GM11168 (cell line): ENCODE measurements around the gene DIAPH3.

Experiments
- in situ Hi-C: fragments of 300-500 bp; cut with MboI; formaldehyde crosslinking; loops from one replicate; pipeline ENCODE4 v1.12.0; 2022; ENCODE audit warnings: low sequenced_read_pairs; ENCODE audit not compliant: unreplicated experiment

DIAPH3 gene

DNA sequence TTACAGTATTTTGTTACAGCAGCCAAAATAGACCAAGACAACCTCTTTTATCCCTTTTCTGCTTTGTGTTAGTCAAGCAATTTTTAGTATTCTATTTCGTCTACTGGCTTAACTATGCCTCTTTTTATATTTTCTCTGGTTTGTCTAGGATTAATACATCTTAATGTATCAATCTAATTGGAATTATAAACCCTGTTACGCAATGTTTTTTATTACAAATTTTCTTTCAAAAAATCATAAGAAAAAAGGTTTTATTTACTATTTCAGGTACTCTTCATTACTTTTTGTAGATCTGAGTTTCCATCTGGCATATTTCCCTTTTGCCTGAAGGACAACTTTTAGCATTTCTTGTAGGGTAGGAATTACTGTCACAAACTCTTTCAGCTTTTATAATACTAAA, 275.3 kb downstream of the DIAPH3 start:
- in situ Hi-C loops = no loop called here

DNA sequence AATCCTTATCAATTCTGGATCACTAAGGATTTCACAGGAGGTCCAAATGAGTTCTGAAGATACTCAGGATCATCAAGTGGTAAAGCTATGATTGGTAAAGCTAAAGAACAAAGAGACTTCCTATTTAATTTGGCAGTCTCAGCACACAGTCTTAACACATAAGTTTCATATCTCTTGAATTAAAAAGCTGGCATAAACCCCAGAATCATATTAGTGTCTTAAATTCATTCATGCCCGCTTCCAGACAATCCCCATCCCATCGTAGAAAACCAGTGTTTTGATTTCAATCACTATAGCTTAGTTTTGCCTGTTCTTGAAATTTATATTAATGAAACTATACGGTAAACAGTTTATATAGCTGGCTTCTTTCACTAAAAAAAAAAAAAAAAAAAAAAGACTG, 278.7 kb downstream of the DIAPH3 start:
- in situ Hi-C loops = no loop called here

DNA sequence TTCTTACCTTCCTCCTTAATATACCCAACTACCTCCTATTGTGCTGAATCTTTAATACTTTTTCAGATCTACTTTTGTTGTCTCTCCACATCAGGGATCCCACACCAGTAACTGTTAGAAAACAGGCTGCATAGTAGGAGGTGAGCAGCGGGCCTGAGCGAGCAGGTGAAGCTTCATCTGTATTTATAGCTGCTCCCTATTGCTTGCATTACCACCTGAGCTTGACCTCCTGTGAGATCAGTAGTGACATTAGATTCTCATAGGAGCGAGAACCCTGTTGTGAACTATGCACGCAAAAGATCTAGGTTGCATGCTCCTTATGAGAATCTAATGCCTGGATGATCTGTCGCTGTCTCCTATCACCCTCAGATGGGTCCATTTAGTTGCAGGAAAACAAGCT, 279.8 kb downstream of the DIAPH3 start:
- in situ Hi-C loops = no loop called here

DNA sequence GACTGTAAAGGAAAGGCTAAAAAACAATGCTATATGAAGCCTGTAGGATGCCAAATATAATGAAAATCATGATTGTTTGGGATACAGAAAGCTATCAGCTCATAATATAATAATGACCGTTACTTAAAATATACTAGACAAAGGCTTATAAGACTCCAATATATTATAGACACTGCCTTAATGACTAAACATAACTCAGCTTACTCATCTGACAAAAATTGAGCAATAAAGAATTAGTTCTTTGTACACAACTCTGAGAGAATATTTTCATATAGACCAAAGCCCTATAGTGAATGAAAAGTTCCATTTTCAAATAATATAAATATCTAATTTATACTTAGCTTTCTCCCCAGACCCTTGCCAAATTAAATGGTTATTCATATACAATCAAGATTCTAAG, 283.3 kb downstream of the DIAPH3 start:
- in situ Hi-C loops = no loop called here

DNA sequence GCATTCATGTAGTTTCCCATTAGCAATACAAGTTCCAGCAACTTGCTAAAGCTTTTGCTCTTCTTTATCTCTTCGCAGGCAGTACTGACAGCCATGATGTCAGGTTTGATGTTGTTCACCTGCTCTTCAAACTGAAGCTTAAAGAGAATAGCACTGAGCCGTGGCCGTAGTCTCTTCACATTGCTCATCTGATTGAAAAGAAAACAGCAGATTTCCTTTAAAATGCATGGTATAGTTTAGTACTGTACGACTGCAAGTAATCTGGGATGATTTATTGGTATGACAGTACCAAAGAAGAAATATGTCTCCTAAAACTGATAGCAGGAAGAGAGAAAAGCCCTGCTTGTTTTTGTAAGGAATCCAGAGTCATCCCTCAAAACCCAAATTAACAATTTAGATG, 284.4 kb downstream of the DIAPH3 start:
- in situ Hi-C loops = no loop called here

DNA sequence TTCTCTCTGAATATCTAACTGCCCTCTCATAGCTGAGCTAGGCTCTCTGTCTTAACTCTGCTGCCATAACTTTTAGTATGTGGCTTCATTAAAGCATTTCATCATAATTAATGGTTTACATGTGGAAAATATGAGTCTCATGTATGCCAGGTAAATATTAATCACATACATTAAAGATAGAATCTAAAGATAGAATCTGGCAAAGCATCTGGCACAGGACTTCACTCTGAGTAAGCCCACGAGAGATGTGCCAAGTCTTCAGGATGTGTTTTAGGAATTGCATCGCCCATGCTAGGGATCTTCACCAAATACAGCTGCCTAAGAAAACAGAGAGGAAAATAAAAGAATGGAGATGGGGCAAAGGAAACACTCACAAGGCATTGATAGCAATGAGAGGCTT, 285.8 kb downstream of the DIAPH3 start:
- in situ Hi-C loops = no loop called here

DNA sequence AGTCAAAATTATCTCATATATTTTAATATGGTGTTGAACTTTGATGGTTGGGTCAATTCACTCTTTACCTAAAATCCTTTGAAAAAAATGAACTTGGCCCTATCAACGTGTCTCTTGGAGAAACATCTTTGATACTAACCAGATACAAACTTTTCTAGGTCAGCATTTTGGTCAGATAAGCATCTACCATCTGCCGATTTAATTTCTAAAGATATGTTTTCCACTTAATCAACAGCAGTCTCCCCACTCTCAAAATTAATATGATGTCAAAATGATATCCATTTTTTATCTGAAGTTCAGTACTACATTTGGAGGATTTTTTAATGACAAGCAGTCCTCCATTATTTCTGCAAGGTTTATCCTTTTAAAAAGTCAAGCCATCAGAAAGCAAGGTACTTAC, 288.8 kb downstream of the DIAPH3 start:
- in situ Hi-C loops = no loop called here

DNA sequence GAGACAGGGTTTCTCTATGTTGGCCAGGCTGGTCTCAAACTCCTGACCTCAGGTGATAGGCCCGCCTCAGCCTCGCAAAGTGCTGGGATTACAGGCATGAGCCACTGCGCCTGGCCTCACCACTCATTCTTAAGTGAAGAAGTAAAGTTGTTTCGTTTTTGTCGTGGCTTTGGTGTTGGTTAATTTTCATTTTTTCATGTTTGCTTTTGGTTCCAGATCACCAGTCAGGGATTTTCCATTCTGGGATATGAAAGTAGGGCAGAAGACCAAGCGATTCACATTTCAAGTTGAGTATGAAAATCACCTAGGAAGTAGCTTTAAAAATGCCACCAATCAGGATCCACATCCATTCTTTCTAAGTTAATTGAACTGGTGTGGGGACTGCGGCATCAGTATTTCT, 289.9 kb downstream of the DIAPH3 start:
- in situ Hi-C loops = no loop called here

DNA sequence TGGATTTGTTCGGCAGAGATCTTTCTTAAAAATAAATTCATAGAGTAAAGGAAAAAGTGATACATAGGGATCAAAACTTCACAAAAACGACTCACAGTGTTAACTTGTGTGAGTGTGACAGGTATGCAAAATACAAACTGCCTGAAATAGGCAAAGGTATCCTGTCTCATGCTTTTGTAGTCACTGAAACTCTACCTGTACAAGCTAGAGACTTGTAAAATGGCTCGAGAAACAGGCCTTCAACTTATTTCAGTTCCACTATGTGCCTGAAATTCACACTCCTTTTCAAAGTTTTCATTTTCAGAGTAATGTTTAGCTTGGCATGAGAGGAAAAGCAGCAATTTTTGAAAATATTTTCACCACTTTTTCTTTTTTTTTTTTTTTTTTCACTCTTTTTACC, 290.4 kb downstream of the DIAPH3 start:
- in situ Hi-C loops = no loop called here

DNA sequence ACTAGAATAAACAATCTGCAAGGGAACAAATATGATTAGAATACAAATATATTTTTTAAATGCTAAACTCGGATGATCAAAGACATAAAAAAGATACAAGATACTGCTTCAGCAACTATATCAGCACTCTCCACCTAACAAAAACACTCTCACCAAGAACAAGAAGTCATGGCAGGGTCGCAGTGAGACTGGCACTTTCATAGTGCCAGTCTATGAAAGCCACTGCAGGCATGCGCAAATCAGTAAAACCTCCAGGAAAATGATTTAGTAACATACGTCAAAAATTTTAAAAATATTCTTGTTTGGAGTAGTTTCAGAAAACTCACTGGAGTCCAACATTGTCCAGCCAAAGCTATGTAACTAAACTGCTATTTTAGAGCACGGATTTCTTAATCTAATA, 295.9 kb downstream of the DIAPH3 start:
- in situ Hi-C loops = no loop called here

DNA sequence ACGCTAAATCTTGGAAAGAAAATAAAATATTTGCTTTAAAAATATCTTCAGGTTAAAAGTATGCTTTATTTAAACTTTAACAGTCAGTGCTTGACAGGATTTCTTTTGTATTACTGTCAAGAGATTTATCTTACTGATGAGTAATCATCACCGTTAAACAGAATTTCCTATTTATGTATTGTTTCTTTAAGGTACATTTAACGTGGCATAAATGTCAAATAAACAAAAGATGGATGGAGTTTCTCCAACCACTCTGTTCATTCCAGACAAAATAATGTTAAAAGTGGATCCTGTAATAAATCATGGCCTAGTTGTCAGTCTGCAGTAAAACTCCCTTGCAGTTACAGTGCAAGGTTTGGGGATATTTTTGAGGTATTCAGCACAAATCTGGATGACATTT, 298.3 kb downstream of the DIAPH3 start:
- in situ Hi-C loops = no loop called here

DNA sequence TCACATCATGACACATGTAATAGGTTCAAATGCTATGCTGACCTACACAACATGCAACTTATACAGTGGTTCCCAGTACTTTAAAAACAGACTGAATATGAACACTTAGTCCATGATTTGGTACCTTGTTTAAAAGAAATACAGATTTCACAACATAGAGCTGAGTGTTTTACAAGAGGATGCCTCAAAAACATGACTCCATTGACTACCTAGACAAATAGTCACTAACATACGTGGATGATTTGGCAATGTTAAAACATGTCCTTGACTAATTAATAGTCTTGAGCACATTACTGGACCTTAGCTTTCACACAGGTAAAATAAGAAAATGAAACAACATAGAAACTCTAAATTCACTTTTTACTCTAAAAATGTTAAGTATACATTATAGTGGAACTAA, 300.1 kb downstream of the DIAPH3 start:
- in situ Hi-C loops = no loop called here

DNA sequence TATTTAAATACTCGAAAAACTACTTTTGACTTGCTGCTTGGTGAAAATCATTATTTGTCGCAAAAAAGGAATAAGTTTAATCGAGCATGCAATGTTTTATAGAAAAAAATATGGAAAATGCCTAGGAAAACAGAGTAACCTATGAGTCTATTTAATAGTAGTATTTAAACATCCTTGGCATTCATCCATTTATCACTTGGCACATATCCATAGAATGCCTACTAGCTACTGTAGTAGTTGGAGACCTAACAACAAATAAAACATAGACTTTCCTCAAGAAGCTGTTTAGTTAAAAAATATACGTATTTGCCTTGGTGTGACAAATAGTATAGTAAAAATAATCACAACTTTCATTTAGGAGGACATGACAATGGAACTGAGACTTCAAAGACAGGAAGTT, 302.1 kb downstream of the DIAPH3 start:
- in situ Hi-C loops = no loop called here

DNA sequence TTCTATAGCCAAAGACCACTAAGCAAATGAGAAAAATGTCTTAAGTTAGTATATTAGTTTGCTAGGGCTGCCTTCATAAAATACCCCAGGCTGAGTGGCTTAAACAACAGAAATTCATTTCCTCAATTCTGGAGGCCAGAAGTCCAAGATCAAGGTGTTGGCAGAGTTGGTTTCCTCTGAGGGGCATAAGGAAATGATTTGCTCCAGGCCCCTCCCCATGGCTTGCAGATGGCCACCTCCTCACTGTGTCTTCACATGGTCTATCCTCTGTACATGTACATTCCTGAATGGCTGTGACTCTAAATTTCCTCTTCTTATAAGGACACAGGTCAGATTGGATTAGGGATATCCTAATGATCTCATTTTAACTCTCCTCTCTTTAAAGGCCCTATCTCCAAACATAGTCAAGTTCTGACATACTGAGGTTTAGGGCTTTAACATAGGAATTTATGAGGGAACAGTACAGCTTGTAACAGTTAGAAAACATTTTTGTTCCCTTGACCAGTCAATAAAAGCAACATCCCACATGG, 307.4 kb downstream of the DIAPH3 start:
- in situ Hi-C loops = no loop called here

DNA sequence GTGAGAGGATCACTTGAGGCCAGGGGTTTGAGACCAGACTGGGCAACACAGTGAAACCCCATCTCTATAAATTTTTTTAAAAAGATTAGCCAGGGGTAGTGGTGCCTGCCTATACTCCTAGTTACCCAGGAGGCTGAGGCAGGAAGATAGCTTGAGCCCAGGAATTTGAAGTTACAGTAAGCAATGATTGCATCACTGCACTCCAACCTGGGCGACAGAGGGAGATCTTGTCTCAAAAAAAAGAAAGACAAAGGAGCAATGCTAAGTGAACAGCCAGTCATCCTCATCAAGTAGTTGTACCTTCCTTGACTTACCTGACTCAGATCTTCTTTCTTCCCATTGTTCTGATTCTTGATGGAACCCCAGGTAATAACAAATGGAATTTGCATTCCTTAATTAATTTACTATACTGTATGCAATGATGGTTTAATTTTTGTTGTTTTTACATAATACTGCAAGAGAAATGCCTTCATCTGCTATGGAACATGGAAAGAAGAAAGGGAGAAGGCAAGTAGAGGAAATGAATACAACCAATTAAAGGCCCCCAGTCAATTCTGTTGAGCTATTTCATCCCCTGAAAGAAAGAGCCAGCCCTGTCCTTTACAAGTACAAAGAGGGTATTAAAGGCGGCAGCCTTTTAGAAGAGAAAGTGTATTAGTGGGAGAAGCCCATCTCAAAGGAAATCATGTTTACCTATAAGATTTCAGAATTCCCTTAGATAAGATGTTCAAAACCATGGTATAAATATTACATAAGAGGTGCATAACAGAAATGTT, 316.7 kb downstream of the DIAPH3 start:
- in situ Hi-C loops = no loop called here

DNA sequence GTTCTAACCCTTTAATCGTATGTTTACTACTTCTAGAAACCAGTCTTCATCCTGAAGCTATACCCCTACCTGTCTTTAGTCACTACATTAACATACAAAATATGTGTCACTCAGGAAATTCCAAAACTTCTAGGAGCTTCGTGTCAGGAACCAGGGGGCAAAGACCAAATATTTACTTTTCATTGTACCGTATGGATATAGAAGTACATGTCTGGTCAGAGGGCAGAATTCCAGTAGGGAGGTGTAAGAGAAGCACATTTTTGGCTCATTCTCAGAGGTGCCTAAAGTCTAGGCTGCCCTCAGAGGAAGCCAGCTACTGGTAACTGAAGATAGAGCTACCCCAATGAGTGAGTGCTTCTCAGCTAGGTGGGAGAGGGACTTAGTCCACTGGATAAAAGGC, 320.7 kb downstream of the DIAPH3 start:
- in situ Hi-C loops = no loop called here

DNA sequence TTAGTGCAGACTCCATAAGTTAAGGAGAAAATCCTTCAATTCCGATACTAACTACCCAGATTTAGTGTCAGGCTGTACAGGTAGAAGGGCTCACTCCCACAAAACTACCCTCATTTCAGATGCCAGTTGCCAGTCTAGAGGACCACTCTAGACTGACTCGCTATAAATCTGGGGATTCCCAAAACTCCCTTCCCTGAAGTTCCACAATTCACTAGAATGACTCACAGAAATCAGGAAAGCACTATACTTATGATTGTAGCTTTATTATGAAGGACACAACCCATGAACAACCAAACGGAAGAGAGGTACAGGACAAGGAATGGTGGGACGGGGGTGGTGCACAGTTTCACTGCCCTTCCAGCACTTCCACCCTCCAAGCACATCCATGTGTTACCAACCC, 321.2 kb downstream of the DIAPH3 start:
- in situ Hi-C loops = no loop called here

DNA sequence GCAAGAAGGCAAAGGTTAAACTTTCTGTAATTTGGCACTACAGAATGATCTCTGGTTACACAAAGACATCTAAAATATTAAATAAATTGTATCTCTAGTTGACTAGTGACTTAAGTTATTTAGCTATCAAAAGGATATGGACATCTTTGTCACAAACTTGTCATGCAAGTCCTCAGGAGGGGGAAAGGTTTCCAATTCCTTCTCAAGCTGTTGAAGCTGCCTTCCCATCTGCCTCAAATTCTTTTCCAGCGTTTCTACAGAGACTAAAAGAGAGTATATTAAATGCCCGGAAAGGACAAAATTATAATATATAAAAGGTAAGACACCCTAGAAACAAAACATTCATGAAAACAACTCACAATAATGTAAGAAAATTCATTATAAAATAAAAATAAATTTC, 324.5 kb downstream of the DIAPH3 start:
- in situ Hi-C loops = no loop called here

DNA sequence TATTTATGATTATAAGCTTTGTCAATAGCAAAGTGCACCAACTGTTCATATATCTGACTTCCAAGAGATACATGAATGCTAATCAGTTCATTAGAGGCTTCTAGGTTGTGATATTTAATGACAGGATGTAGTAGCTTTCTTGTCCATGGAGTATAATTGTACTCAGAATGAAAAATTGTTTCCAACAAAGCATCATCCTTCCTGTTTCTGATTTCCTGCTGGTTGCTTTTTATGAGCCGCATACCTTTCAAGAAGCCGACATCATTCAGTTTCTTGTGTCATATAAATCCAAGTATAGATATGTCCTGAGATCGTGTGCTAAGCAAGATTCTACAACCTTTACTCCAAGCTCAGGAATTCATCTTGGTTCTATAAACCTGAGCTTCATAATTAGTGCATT, 326.6 kb downstream of the DIAPH3 start:
- in situ Hi-C loops = no loop called here

DNA sequence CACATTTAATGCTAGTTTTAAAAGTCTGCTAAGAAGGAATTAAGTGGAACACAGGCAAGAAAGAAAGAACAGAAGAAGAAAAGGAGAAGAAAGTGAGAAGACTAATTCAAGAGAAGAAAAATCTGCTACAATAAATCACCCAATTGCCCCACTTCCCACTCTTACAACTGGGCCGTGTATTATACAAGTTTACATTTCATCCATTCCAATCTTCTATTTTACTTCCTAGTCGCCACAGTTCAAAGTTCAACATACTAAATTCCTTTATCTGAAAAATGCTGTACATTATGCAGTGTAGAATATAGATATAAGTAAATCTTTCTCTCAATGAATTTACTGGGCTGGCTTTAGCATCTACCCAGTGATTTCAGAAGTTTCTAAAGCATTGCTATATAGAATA, 328.2 kb downstream of the DIAPH3 start:
- in situ Hi-C loops = no loop called here

DNA sequence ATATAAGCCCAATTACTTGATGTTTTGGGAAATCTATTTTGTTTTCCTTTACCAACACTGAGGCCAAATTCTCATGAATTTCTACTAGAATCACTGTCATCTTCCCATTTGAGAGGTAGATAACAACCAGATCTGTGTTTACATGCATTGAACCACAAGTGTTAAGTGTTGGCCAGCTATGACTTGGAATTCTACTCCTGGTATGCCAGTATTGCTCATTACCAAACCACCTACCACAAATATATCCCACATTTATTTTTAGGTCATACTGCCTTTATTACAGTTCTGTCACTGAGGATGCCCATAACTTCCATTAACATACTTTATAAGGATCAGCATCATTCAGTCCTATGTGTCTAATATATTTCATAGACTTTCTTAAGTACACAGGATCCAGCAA, 328.9 kb downstream of the DIAPH3 start:
- in situ Hi-C loops = no loop called here

DNA sequence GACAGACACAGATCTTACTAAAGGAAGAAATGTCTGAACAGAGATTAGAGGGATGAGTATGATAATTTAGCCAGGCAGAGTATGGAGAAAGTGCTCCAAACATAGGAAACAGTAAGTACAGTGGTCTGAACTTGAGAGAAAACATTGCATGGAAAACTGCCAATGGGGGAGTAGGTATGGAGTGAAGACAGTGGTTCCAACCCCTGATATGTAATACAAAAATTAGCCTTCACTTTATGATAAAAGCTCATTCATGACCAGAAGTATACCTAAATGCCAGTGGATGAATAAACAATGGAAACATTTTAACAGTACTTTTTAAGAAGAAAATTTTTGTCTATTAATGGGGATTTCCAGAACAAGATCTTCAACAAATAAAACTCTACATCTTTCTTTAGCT, 334.0 kb downstream of the DIAPH3 start:
- in situ Hi-C loops = no loop called here
